H9 (cell line): Measurements from ENCODE around the gene SCN8A. TPM values are rescaled to one million over a fixed set of nuclear protein-coding genes. Genes with fewer than 3 reads are reported as not detected.

ENCODE experiments used
- DNase-seq: peaks from one replicate; pipeline ENCODE4 v3.0.0-alpha.2; 2017
- H2AFZ ChIP-seq: one replicate; pipeline ENCODE4 v1.6.1; 2013; ENCODE audit warnings: mild to moderate bottlenecking, low read length, control low read depth, moderate library complexity
- H2AK5ac ChIP-seq: 2 replicates; pipeline ENCODE4 v1.6.1; 2013; ENCODE audit warnings: low read length, control low read depth, mixed read lengths; ENCODE audit not compliant: insufficient read length
- H2BK120ac ChIP-seq: one replicate; pipeline ENCODE4 v1.6.1; 2013; ENCODE audit warnings: low read depth, mild to moderate bottlenecking, low read length, control low read depth, inconsistent platforms; ENCODE audit not compliant: poor library complexity, severe bottlenecking
- H2BK12ac ChIP-seq: 2 replicates; pipeline ENCODE4 v1.6.1; 2013; ENCODE audit warnings: low read length, control low read depth, mixed read lengths, low read depth; ENCODE audit not compliant: insufficient read length
- H2BK15ac ChIP-seq: 2 replicates; pipeline ENCODE4 v1.6.1; 2013; ENCODE audit warnings: low read depth, low read length, control low read depth
- H2BK20ac ChIP-seq: one replicate; pipeline ENCODE4 v1.6.1; 2013; ENCODE audit warnings: low read depth, mild to moderate bottlenecking, low read length, control low read depth, inconsistent platforms; ENCODE audit not compliant: poor library complexity, severe bottlenecking
- H2BK5ac ChIP-seq: 2 replicates; pipeline ENCODE4 v1.6.1; 2013; ENCODE audit warnings: low read length, control low read depth, mixed read lengths; ENCODE audit not compliant: insufficient read length
- H3K14ac ChIP-seq: 2 replicates; pipeline ENCODE4 v1.6.1; 2013; ENCODE audit warnings: low read length, control low read depth; ENCODE audit not compliant: insufficient read depth
- H3K18ac ChIP-seq: 2 replicates; pipeline ENCODE4 v1.6.1; 2013; ENCODE audit warnings: low read depth, mild to moderate bottlenecking, mixed read lengths, low read length, control low read depth; ENCODE audit not compliant: insufficient read length
- H3K23ac ChIP-seq: 2 replicates; pipeline ENCODE4 v1.6.1; 2013; ENCODE audit warnings: low read length, control low read depth, mixed read lengths, low read depth; ENCODE audit not compliant: insufficient read length
- H3K23me2 ChIP-seq: 2 replicates; pipeline ENCODE4 v1.6.1; 2013; ENCODE audit warnings: low read depth, mild to moderate bottlenecking, mixed read lengths, low read length, control low read depth; ENCODE audit not compliant: insufficient read length, poor library complexity, severe bottlenecking
- H3K27ac ChIP-seq: 2 replicates; pipeline ENCODE4 v1.5.1; 2013; ENCODE audit warnings: low read length, control low read depth, mixed read lengths, low read depth; ENCODE audit not compliant: insufficient read length
- H3K27me3 ChIP-seq: 2 replicates; pipeline ENCODE4 v1.6.1; 2013; ENCODE audit warnings: low read length, control low read depth, inconsistent platforms; ENCODE audit not compliant: insufficient read depth
- H3K4ac ChIP-seq: 2 replicates; pipeline ENCODE4 v1.6.1; 2013; ENCODE audit warnings: low read depth, mild to moderate bottlenecking, control low read depth, inconsistent platforms, low read length, moderate library complexity
- H3K4me1 ChIP-seq: 2 replicates; pipeline ENCODE4 v1.6.1; 2013; ENCODE audit warnings: low read length, control low read depth, inconsistent platforms; ENCODE audit not compliant: insufficient read depth
- H3K4me2 ChIP-seq: 2 replicates; pipeline ENCODE4 v1.6.1; 2013; ENCODE audit warnings: low read length, control low read depth, mixed read lengths; ENCODE audit not compliant: insufficient read length, insufficient read depth
- H3K56ac ChIP-seq: 2 replicates; pipeline ENCODE4 v1.6.1; 2013; ENCODE audit warnings: low read depth, mild to moderate bottlenecking, mixed read lengths, low read length, control low read depth; ENCODE audit not compliant: insufficient read length
- H3K79me1 ChIP-seq: 2 replicates; pipeline ENCODE4 v1.6.1; 2013; ENCODE audit warnings: low read depth, mild to moderate bottlenecking, moderate library complexity, low read length, control low read depth, inconsistent platforms; ENCODE audit not compliant: insufficient read depth, poor library complexity, severe bottlenecking
- H3K79me2 ChIP-seq: 2 replicates; pipeline ENCODE4 v1.6.1; 2013; ENCODE audit warnings: low read length, control low read depth, inconsistent platforms; ENCODE audit not compliant: insufficient read depth
- H3K9ac ChIP-seq: 2 replicates; pipeline ENCODE4 v1.6.1; 2013; ENCODE audit warnings: low read length, control low read depth, mixed read lengths; ENCODE audit not compliant: insufficient read length; ENCODE audit errors: extremely low read depth
- H3K9me3 ChIP-seq: one replicate; pipeline ENCODE4 v1.6.1; 2013; ENCODE audit warnings: low read depth, low read length, inconsistent platforms; ENCODE audit not compliant: control insufficient read depth
- H3T11ph ChIP-seq: one replicate; pipeline ENCODE4 v1.6.1; 2013; ENCODE audit warnings: mild to moderate bottlenecking, low read length, control low read depth, inconsistent platforms
- H4K20me1 ChIP-seq: one replicate; pipeline ENCODE4 v1.6.1; 2013; ENCODE audit not compliant: control insufficient read depth, insufficient read length, insufficient read depth
- H4K5ac ChIP-seq: 2 replicates; pipeline ENCODE4 v1.6.1; 2013; ENCODE audit warnings: low read depth, mild to moderate bottlenecking, mixed read lengths, low read length, control low read depth; ENCODE audit not compliant: insufficient read length
- H4K8ac ChIP-seq: replicated peaks from 2 replicates; pipeline ENCODE4 v1.6.1; 2013; ENCODE audit warnings: low read length, control low read depth, mixed read lengths, low read depth; ENCODE audit not compliant: insufficient read length
- H4K91ac ChIP-seq: 2 replicates; pipeline ENCODE4 v1.6.1; 2013; ENCODE audit warnings: low read depth, mild to moderate bottlenecking, moderate library complexity, mixed read lengths, low read length, control low read depth; ENCODE audit not compliant: insufficient read length
- H3K27ac Mint-ChIP-seq, 3 experiments: 2 replicates in 2 of 3; 3 replicates in 1 of 3; pipeline ENCODE4 v1.8.0; 2020 to 2021; ENCODE audit warnings: mixed read lengths in 3 of 3, mild to moderate bottlenecking in 1 of 3, moderate library complexity in 1 of 3
- H3K27me3 Mint-ChIP-seq: 2 replicates; pipeline ENCODE4 v1.8.0; 2021; ENCODE audit warnings: low read depth, mild to moderate bottlenecking, moderate library complexity, mixed read lengths
- H3K36me3 Mint-ChIP-seq, 3 experiments: 2 replicates in 2 of 3; 3 replicates in 1 of 3; pipeline ENCODE4 v1.8.0; 2020 to 2021; ENCODE audit warnings: low read depth in 3 of 3, mixed read lengths in 3 of 3; ENCODE audit not compliant: insufficient read depth in 1 of 3
- H3K4me1 Mint-ChIP-seq, 2 experiments: 2 replicates each; pipeline ENCODE4 v1.8.0; 2020; ENCODE audit warnings: mixed read lengths in 2 of 2
- H3K4me3 Mint-ChIP-seq, 2 experiments: 2 replicates in 1 of 2; 3 replicates in 1 of 2; pipeline ENCODE4 v1.8.0; 2020 to 2021; ENCODE audit warnings: mild to moderate bottlenecking in 2 of 2, mixed read lengths in 2 of 2, moderate library complexity in 1 of 2
- H3K9me3 Mint-ChIP-seq, 2 experiments: 2 replicates in 1 of 2; 3 replicates in 1 of 2; pipeline ENCODE4 v1.8.0; 2020; ENCODE audit warnings: mild to moderate bottlenecking in 2 of 2, mixed read lengths in 2 of 2, moderate library complexity in 1 of 2
- CTCF ChIP-seq: fragments of 200-600 bp; sonication (generic); conservative IDR thresholded peaks from 3 replicates; pipeline ENCODE4 v1.8.0; 2021; ENCODE audit warnings: antibody characterized with exemption, mild to moderate bottlenecking
- WGBS: extraction: QIAGEN DNeasy Blood & Tissue Kit; methylation state at CpG from one replicate; pipeline ENCODE4 v1.1.7; 2013; ENCODE audit warnings: missing lambda C conversion rate, low lambda C conversion rate, mixed read lengths; ENCODE audit not compliant: insufficient read length; ENCODE audit errors: extremely low coverage; 5-methylcytosine and 5-hydroxymethylcytosine counted together
- total RNA-seq: library from RNA; stranded (reverse); gene quantifications from 2 replicates; pipeline ENCODE4 v1.2.1, GENCODE V29; 2021

Gene SCN8A
- total RNA-seq, 1 experiment from 2014 or later: 15.2 TPM

GRCh38 chr12:51714666-51715065 is 123.6 kb downstream of the SCN8A start:
- H3K27ac Mint-ChIP-seq: no peak overlapping the region
- H3K4me1 Mint-ChIP-seq: no peaks in the 10 kb centered on the region
- H4K5ac ChIP-seq: no peak overlapping the region

More at GRCh38 chr12:51714666-51715065, 123.6 kb downstream of the SCN8A start:
- Histone ChIP-seq H2AK5ac (no peak overlapping the region), H3K4me2 (no peak overlapping the region), H2AFZ (no peak overlapping the region), H3K9ac (no peak overlapping the region), H3K79me1 (no peaks in the 10 kb centered on the region), H4K20me1 (no peaks in the 10 kb centered on the region), H3K56ac (no peak overlapping the region), H2BK12ac (no peak overlapping the region), H2BK20ac (no peak overlapping the region), H3T11ph (no peak overlapping the region), H3K4me1 (no peaks in the 10 kb centered on the region), H3K79me2 (no peaks in the 10 kb centered on the region), H3K18ac (no peak overlapping the region), H2BK15ac (no peak overlapping the region), H2BK120ac (no peak overlapping the region), H3K9me3 (no peaks in the 10 kb centered on the region), H3K4ac (no peak overlapping the region), H3K14ac (no peak overlapping the region), H4K91ac (no peak overlapping the region), H3K27me3 (no peaks in the 10 kb centered on the region), H2BK5ac (no peak overlapping the region), H3K27ac (no peak overlapping the region), H4K8ac (no peak overlapping the region), H3K23me2 (no peaks in the 10 kb centered on the region), H3K23ac (no peak overlapping the region)
- peaks cover 11 to 12% (median 11%) of the 10 kb centered on the region in 3 experiments; a peak in 6 of 7 replicates for H3K36me3 Mint-ChIP-seq
- no CpG with 5 or more reads among the region's 2 CpGs for WGBS
- DNase-seq: no peak
- H3K4me3 Mint-ChIP-seq: no peak overlapping the region
- no peaks in the 10 kb centered on the region for H3K27me3 Mint-ChIP-seq
- H3K9me3 Mint-ChIP-seq: no peaks in the 10 kb centered on the region
- no peak for TF ChIP-seq CTCF
